ENCODE measurements around the gene TEK.

Gene TEK

DNA sequence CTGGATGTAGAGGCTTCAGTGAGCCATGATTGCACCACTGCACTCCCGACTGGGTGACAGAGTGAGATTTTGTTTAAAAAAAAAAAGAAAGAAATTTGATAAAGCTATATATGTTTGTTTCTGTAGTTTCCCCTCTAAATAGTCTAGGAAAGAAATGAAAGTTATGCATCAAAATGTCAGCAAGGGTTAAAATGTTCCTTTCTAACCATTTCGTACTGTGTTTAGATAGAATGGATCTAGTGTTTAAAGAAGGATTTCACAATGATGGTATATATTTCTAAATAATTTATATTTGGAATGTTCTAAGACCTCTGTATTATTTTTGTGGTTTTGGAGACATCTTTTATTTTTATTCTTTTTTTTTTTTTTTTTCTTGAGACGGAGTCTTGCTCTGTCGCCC is 22.7 kb downstream of the TEK start:
- Histone ChIP-seq H3K4me3 (ENCODE audit: low read length, poor library complexity, severe bottlenecking) (no peak overlapping the region), H3K9ac (ENCODE audit: low read depth, low read length, poor library complexity, severe bottlenecking) (no peak overlapping the region), H3K79me2 (ENCODE audit: insufficient read depth, low read length) (no peaks in the 10 kb centered on the region), H3K9me3 (ENCODE audit: insufficient read depth, low read depth, low read length) (no peaks in the 10 kb centered on the region), H4K20me1 (ENCODE audit: insufficient read depth, low read length, poor library complexity, severe bottlenecking) (no peaks in the 10 kb centered on the region), H3K4me2 (ENCODE audit: low read depth, low read length, poor library complexity, severe bottlenecking) (no peak overlapping the region), H3F3A (ENCODE audit: low read depth) (no peaks in the 10 kb centered on the region), H2AFZ (ENCODE audit: low read length) (no peak overlapping the region), H3K36me3 (ENCODE audit: insufficient read depth, low read length) (no peaks in the 10 kb centered on the region), H3K4me1 (ENCODE audit: insufficient read depth, low read length, poor library complexity, severe bottlenecking) (no peaks in the 10 kb centered on the region), H3K27me3 (ENCODE audit: insufficient read depth, low read length, poor library complexity, severe bottlenecking) (no peaks in the 10 kb centered on the region), H3K9me2 (replicated peaks; ENCODE audit: low read depth, low read length) (no peaks in the 10 kb centered on the region)
- TF ChIP-seq EZH2phosphoT487 (IDR thresholded peaks at IDR 0.05; ENCODE audit: borderline replicate concordance), result no peak

DNA sequence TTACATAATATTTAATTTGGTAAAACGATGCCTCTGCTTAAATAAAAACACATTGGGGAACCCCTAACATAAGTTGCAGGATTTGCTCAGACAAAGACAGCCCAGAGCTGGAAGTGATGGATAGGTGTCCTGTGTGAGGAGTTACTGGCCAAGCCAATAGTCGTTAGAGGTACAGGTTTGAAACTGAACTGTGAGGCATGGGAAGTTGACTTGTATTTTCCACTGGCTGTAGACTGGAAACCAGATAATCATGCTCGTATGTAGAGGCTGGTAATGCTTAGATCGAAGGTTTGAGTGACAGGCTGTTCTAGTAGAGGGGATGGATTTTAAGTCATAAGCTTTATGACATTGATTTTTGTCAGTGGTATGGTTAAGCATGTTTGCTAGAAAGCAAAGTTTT is 24.8 kb downstream of the TEK start:
- Histone ChIP-seq H3K27me3 (ENCODE audit: insufficient read depth, low read length, poor library complexity, severe bottlenecking) (no peaks in the 10 kb centered on the region), H3K9me2 (replicated peaks; ENCODE audit: low read depth, low read length) (no peaks in the 10 kb centered on the region), H2AFZ (ENCODE audit: low read length) (no peak overlapping the region), H3K4me3 (ENCODE audit: low read length, poor library complexity, severe bottlenecking) (no peak overlapping the region), H3K36me3 (ENCODE audit: insufficient read depth, low read length) (no peaks in the 10 kb centered on the region), H4K20me1 (ENCODE audit: insufficient read depth, low read length, poor library complexity, severe bottlenecking) (no peaks in the 10 kb centered on the region), H3K9ac (ENCODE audit: low read depth, low read length, poor library complexity, severe bottlenecking) (no peak overlapping the region), H3K4me2 (ENCODE audit: low read depth, low read length, poor library complexity, severe bottlenecking) (no peak overlapping the region), H3K9me3 (ENCODE audit: insufficient read depth, low read depth, low read length) (no peaks in the 10 kb centered on the region), H3K79me2 (ENCODE audit: insufficient read depth, low read length) (no peaks in the 10 kb centered on the region), H3K4me1 (ENCODE audit: insufficient read depth, low read length, poor library complexity, severe bottlenecking) (no peaks in the 10 kb centered on the region), H3F3A (ENCODE audit: low read depth) (no peaks in the 10 kb centered on the region)
- TF ChIP-seq, protein P1, sequence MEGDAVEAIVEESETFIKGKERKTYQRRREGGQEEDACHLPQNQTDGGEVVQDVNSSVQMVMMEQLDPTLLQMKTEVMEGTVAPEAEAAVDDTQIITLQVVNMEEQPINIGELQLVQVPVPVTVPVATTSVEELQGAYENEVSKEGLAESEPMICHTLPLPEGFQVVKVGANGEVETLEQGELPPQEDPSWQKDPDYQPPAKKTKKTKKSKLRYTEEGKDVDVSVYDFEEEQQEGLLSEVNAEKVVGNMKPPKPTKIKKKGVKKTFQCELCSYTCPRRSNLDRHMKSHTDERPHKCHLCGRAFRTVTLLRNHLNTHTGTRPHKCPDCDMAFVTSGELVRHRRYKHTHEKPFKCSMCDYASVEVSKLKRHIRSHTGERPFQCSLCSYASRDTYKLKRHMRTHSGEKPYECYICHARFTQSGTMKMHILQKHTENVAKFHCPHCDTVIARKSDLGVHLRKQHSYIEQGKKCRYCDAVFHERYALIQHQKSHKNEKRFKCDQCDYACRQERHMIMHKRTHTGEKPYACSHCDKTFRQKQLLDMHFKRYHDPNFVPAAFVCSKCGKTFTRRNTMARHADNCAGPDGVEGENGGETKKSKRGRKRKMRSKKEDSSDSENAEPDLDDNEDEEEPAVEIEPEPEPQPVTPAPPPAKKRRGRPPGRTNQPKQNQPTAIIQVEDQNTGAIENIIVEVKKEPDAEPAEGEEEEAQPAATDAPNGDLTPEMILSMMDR (conservative IDR thresholded peaks at IDR 0.05; ENCODE audit: low read length), result no peak
- TF ChIP-seq EZH2phosphoT487 (IDR thresholded peaks at IDR 0.05; ENCODE audit: borderline replicate concordance), result no peak

DNA sequence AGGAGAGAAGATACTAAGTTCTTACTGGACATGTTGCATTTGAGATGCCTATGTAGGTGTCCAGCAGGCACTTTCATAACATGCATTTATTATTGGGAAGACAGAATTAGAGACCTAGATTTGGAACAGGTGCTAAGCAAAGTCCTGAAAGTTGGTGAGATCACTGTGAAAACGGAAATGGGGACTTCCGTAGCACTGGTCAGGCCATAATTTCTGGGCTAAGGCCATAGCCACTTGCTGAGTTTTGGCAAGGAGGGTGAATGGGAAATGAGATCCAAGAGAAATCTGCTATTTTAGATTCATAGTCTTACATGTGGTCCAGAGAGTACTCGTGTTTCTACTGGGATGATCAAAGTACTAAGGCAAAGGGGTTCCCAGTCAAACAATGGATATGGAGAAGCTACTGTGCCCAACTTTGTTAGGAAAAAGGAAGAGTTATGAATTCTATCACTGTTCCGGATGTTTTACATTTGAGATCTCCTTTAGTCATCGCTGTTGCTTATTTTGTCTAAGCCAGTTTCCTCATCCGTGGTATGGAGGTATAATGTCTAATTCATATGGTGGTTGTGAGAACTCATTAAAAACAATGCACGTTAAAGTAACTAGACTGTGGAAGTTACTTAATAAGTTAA is 33.4 kb downstream of the TEK start:
- no peaks in the 10 kb centered on the region for H3K9me3 ChIP-seq (ENCODE audit: insufficient read depth, low read depth, low read length)
- H3K4me1 ChIP-seq (ENCODE audit: insufficient read depth, low read length, poor library complexity, severe bottlenecking), result no peaks in the 10 kb centered on the region
- no peaks in the 10 kb centered on the region for H3K27me3 ChIP-seq (ENCODE audit: insufficient read depth, low read length, poor library complexity, severe bottlenecking)
- no peak overlapping the region for H3K9ac ChIP-seq (ENCODE audit: low read depth, low read length, poor library complexity, severe bottlenecking)
- H3K36me3 ChIP-seq (ENCODE audit: insufficient read depth, low read length), result no peaks in the 10 kb centered on the region
- H2AFZ ChIP-seq (ENCODE audit: low read length), result no peak overlapping the region
- no peaks in the 10 kb centered on the region for H3K9me2 ChIP-seq (replicated peaks; ENCODE audit: low read depth, low read length)
- H3K4me3 ChIP-seq (ENCODE audit: low read length, poor library complexity, severe bottlenecking), result no peak overlapping the region
- no peaks in the 10 kb centered on the region for H3F3A ChIP-seq (ENCODE audit: low read depth)
- H3K4me2 ChIP-seq (ENCODE audit: low read depth, low read length, poor library complexity, severe bottlenecking), result no peak overlapping the region
- no peaks in the 10 kb centered on the region for H3K79me2 ChIP-seq (ENCODE audit: insufficient read depth, low read length)
- TF ChIP-seq, protein P1 (conservative IDR thresholded peaks at IDR 0.05; ENCODE audit: low read length), result no peak
- TF ChIP-seq EZH2phosphoT487 (IDR thresholded peaks at IDR 0.05; ENCODE audit: borderline replicate concordance), result no peak
- no peaks in the 10 kb centered on the region for H4K20me1 ChIP-seq (ENCODE audit: insufficient read depth, low read length, poor library complexity, severe bottlenecking)

DNA sequence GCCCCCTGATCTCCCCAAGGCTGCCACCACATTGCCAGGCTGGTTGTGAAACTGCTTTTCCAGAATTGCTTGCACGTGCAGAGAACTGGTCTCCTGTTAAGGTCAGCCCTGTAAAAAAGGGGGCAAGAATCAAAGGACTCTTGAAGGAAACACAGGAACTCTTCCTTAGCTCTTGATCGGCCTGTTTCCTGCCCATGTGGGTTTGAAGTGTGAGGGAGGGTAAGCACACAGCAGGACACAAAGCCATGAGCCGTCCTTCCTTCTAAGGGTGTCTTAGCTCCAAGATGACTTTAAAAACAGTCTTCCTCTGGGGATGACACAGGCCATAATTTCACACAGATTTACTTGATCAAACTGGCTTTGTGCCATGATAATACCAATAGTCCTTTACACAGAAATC is 36.1 kb downstream of the TEK start:
- H3K4me1 ChIP-seq (ENCODE audit: insufficient read depth, low read length, poor library complexity, severe bottlenecking), result no peaks in the 10 kb centered on the region
- no peaks in the 10 kb centered on the region for H3K27me3 ChIP-seq (ENCODE audit: insufficient read depth, low read length, poor library complexity, severe bottlenecking)
- no peak overlapping the region for H2AFZ ChIP-seq (ENCODE audit: low read length)
- H3K4me3 ChIP-seq (ENCODE audit: low read length, poor library complexity, severe bottlenecking), result no peak overlapping the region
- no peaks in the 10 kb centered on the region for H3K36me3 ChIP-seq (ENCODE audit: insufficient read depth, low read length)
- H3K4me2 ChIP-seq (ENCODE audit: low read depth, low read length, poor library complexity, severe bottlenecking), result no peak overlapping the region
- TF ChIP-seq EZH2phosphoT487 (IDR thresholded peaks at IDR 0.05; ENCODE audit: borderline replicate concordance), result no peak
- TF ChIP-seq, protein P1 (conservative IDR thresholded peaks at IDR 0.05; ENCODE audit: low read length), result no peak
- no peaks in the 10 kb centered on the region for H3F3A ChIP-seq (ENCODE audit: low read depth)
- H4K20me1 ChIP-seq (ENCODE audit: insufficient read depth, low read length, poor library complexity, severe bottlenecking), result no peaks in the 10 kb centered on the region
- no peaks in the 10 kb centered on the region for H3K9me2 ChIP-seq (replicated peaks; ENCODE audit: low read depth, low read length)
- no peak overlapping the region for H3K9ac ChIP-seq (ENCODE audit: low read depth, low read length, poor library complexity, severe bottlenecking)
- H3K9me3 ChIP-seq (ENCODE audit: insufficient read depth, low read depth, low read length), result no peaks in the 10 kb centered on the region
- H3K79me2 ChIP-seq (ENCODE audit: insufficient read depth, low read length), result no peaks in the 10 kb centered on the region

All from Loucy (cell line).